ENCODE measurements around the gene PKD1L1.
A peak's percentile ranks its signal among the peaks of the same experiment; 100 is the strongest.

The PKD1L1 gene

DNA sequence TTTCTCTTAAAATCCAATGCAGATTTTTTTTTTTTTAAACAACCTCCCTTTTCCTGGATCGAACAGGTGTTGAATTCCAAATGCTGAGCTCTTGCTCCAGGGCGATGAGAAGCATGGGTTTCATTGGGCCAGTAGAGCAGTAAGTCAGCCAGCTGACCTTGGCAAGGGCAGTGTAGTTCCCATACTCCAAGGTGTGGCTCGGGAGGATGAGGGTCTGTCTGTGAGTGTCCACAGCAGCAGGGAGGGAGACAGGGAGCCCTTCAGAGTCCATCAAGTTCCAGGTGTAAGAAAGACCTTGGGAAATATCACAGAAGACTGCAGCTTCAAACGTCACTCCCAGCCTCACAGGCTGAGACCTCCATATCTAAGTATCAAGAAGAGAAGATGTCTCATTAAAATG lies 50.4 kb downstream of the PKD1L1 start:
- no peak for DNase-seq (ENCODE audit: low spot score)

- no peak for DNase-seq (ENCODE audit: low spot score)
Measured at GRCh38 chr7:47896809-47897423, 51.4 kb downstream of the PKD1L1 start.

DNA sequence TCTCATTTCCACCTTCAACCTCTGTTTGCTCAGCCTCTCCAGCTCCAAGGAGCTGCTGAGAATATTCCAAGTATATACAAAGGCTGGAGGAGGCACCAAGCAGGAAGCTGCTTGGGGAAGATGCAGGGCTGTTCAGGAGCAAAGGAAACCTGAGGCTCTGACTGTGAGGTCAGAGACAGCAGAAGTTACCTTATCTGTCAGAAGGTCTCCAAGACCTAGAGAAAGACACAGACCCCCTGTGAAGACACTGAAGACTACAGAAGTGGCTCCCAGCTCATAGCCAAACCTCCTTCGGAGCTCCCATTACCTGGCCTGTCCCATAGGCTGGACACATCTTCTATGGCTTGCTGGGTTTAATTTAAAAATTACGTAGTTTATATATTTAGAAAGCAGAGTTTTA lies 53.2 kb downstream of the PKD1L1 start:
- DNase-seq (ENCODE audit: low spot score) = no peak

DNA sequence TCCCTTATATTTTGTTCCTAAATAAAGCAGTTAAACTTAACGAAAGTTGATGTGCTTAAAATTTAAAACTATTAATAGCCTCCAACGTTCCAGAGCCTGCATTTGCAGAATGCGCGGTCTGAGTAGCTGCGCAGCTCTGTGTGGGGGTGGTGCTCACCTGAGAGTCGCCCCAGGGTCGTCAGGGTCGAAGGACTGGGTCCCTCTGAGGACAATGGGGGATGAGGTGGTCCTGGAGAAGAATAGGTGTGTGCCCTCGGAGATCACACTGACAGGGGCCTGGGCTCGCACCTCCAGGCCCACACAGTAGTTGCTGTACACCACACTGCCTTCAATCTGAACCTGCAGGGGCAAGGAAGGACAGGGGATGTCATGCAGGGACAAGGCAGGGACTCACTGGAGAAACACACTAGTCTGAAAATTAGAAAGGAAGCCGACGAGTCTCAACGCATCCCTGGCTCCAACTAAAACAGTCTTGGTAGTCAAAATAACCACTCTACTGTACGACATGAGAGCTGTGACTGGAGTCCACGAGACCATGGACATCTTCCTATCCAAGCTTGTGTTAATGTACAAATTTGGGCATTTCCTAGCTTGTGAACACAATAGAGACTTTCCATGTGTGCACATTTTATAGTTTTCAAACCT lies 54.4 kb downstream of the PKD1L1 start:
- no peak for DNase-seq (ENCODE audit: low spot score)

DNA sequence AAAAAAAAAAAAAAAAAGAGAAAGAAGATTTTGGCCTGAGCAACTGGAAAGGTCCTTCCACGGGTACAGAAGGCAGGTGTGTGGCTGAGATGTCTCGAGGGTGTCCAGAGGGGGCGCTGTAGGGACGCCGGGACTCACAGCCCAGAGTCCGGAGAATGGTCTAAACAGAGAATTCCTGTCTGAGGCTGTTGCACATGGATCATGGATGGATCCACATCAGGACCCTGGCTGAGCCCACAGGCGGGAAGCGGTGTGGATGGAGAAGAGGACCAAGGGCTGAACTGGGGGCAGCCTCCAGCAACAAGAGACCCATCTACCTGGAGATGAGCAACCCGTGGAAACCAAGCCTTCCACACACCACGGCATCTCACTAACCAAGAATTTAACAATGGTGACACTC lies 55.0 kb downstream of the PKD1L1 start:
- no peak for DNase-seq (ENCODE audit: low spot score)

DNA sequence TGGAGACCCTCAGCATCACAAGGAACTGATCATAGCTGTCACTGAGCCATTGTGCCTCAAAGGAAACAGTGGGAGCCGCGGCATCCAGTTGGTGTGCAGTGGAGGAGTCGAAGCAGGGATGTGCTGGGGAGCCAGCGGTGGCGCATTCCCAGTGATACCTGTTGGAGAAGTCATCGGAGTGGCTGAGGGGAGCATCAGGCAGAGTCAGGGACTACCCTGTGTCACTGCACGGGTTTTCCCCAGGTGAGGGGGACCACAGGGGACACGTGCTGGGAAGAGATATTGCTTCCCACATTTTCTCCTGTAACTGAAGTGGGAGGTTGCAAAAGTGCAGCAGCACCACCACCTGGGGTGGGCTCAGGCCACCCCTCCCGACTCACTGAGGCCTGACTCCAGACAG lies 57.7 kb downstream of the PKD1L1 start:
- no peak for DNase-seq (ENCODE audit: low spot score)

DNA sequence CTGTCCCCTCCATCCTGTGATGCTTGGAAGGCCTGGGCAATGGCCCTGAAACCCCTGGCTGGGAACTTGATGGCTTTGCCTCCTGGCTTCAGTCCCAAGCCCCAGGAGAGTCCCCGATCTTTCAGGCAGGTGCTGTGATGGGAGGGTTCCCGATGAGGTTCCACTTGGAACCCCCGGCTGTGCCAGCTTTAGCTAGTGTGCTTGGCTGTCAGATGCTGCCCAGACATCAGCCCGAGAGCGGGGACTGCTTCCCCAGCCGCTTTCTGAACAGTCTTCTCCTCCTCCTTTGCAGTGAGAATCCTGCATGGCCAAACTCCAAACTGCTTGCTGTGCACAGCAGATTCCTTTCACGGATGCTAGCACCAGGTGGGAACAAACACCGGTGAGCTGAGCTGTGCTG lies 58.1 kb downstream of the PKD1L1 start:
- DNase-seq (ENCODE audit: low spot score) = no peak

- no peak for DNase-seq (ENCODE audit: low spot score)
Measured at GRCh38 chr7:47889723-47890122, 58.5 kb downstream of the PKD1L1 start.

DNA sequence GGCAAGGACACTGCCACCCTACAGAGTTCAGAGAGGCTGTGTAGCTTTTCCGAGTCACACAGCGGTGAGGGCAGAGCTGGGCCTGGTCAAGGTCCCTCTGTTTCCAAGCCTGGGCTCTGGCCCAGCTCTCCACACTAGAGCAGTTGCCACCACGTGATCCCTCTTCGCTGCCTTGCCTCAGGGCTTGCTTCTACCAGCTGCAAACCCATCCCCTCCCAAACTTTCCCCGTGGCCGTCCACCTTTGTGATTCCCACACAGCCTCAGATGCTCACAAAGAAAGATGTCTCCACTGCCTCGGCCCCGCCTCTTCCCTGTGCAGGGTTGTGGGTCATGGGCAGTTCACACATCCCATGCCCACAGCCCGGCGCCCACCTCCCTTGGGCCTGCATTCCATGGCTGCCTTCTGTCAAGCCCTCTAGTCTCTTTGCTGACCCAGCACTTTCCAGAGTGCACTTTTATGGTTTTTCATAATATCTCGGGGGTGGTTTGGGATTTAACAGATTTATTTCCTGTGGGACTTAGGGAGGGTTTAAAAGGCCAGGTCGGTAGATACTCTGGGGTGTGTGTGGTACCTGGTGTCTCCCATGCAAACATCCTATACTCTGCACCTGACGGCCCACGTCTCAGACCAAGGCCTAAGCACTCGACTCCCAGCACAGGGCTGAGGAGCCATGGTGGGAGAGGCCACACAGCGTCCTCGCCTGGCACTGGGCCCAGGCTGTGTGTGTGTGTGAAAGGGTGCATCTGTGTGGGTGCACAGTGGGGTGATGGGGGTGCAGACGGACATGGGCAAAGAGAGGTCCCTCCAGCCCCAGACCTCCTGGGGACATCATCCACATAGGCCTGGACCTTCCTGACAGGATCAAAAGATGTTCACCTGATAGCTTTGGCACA lies 59.6 kb downstream of the PKD1L1 start:
- DNase-seq (ENCODE audit: low spot score) = no peak

- DNase-seq (ENCODE audit: low spot score) = peak; percentile 63
Measured at GRCh38 chr7:47887016-47887640, 61.1 kb downstream of the PKD1L1 start.

DNA sequence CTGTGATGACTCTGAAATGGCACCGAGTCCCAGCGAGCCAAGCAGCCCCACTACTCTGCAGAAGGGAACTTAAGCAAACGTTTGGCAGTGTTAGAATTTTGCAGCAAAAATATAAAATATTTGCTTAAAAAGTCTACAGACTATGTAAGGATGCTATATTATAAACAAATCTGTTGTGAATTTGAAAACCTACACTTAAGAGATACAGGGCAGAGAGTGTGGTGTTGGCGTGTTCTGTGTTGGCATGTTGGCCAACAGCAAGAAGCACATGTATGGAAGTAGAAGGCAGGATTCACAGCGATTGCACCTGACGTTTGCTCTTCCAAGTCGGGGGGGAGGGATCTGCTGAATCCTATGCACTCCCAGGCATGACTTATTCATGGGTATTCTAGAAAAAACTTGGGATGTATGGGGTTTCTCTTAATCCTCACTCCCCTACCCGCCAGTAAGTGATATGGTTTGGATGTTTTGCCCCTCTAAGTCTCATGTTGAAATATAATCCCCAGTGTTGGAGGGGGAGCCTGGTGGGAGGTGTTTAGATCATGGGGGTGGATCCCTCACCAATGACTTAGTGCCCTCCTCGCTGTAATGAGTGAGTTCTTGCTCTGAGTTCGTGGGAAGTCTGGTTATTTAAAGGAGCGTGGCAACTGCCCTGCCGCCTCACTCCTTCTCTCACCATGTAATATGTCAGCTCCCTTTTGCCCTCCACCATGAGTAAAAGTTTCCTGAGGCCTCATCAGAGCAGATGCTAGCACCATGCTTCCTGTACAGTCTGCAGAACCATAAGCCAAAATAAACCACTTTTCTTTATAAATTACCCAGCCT lies 62.1 kb downstream of the PKD1L1 start:
- DNase-seq (ENCODE audit: low spot score) = no peak

DNA sequence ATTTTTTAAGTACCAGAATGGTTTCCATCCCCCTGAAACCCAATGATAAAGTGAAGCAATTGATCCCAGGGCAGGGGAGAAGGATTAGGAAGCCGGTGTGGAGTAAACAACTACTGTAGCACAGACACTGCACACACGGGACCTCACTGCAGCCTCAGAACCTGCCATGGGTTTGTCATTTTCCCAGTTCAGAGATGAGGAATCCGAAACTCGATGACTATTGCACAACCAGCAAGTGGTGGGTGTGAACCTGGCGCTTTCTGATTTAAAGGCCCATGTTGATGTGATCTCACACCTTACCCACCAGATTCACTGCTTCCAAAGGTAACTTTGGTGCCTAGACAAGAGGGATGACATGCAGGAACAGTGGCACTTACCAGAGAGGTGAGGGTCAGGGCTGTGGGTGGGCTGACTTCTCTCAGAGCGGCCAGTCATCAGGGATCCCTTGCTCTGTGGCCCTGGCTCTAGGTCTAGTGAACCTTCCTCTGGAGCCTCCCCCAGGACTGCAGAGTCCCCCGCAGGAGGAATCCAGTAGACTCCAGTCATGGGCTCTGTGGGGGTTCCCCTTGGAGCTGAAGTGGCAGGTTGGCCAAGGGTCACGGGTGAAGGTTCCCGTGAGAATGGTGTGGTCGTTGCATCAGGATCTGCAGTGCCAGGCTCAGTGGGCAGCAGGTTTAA lies 62.8 kb downstream of the PKD1L1 start:
- no peak for DNase-seq (ENCODE audit: low spot score)

DNA sequence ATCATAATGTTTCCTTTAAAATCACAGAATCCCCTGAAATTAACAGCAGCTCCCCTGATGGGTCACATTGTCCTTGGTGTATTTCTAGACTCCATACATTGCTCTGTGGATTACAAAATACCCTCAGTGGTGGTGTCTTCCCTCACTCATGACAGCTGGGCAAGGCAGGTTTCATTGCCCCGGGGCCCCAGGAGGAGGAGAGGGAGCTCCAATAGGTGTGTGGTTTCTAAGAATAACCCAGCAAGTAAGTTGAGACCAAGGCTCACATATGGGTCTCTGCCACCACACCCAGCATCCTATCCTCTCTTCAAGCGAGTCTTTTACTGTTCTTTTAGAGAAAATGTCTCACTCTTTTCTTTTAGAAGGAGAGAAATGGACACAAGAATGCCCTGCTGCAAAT lies 63.6 kb downstream of the PKD1L1 start:
- no peak for DNase-seq (ENCODE audit: low spot score)

GRCh38 chr7:47882635-47883034 lies 65.6 kb downstream of the PKD1L1 start:
- DNase-seq (ENCODE audit: low spot score) = no peak

- no peak for DNase-seq (ENCODE audit: low spot score)
Measured at GRCh38 chr7:47881256-47881655, 67.0 kb downstream of the PKD1L1 start.

DNA sequence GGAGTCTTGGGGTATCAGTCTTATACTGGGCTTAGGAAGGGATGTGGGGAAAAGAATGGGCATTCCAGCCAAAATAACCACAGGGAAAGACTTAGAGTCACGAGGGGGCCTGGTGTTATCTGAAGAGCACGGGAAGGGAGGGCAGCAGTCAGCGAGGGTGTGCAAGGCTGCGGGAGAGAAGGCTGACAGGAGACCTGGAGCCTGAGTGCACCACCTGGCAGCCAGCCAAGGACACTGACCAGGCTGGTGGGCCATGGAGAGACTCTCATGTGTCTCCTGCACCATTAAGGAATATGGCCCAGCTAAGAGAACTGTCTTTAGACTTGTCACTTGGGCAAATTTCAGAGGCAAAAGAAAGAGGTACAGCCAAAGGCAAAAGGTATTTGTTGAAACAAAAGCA lies 69.6 kb downstream of the PKD1L1 start:
- DNase-seq (ENCODE audit: low spot score) = no peak

DNA sequence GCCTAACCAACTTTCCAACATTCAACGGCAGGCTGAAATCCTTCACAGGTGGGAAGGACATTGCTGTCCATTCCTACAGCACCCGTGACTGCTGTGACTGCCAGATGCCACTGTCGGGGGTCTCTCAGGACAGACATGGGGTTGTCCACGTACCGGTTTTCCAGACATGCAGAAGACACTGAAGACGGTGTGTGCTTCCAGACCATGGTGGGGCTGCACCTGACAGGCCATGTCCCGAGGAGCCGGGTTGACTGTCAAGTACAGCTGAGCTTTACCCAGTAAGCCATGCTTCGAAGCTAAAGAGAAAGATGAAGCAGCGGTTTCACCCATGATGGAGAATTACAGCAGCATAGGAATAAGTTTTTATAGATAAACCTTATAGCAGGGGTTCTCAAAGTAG lies 70.9 kb downstream of the PKD1L1 start:
- DNase-seq (ENCODE audit: low spot score) = no peak

DNA sequence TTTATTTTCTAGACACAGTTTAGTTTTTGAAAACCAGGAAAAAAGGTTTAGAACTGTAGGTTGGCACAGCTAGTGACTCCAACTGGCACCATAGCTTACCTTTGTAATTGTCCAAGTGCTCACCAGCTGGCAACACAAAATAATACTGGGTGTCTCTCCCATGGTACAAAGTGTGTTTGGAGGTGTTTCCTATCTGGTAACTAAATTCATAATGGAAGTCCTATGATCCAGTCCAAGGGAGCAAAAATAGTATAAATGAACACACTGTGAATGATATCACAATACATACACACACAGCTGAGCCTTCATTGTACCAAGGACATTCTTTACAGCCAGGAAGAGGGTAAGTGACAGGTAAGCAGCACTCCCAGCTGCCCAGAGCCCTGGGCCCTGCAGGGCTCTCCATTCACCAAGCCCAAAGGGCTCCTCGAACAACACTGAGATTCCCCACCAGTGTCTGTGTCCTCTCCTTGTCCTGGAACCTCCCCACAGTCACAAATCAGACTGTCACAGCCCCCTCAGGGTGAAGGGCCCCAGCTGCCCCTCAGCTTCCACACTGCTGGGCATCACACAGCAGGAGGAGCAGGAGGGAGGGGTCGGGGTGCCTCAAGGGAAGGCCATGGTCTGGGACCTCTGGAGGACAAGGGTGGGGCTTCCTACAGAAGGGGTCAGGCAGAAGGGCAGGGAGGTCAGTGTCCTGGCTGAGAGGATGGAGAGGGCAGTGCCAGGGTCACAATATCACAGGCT lies 72.1 kb downstream of the PKD1L1 start:
- DNase-seq (ENCODE audit: low spot score) = no peak

DNA sequence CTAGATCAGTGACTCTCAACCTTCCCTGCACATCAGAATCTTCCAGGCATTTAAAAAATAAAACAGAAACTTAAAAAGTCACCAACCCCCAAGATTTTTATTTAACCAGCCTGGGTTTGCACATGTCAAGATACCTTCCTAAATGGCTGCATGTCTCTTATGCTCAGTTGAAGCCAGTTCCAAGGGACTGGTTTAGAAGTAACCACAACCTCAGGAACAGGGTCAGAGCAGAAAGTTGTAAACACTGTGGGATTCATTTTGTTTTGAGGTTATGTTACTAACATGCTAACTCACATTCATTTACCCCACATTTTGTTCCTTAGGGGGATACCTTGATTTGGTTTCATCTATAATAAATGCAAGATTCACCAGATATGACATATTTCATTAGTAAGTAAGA lies 72.9 kb downstream of the PKD1L1 start:
- no peak for DNase-seq (ENCODE audit: low spot score)

DNA sequence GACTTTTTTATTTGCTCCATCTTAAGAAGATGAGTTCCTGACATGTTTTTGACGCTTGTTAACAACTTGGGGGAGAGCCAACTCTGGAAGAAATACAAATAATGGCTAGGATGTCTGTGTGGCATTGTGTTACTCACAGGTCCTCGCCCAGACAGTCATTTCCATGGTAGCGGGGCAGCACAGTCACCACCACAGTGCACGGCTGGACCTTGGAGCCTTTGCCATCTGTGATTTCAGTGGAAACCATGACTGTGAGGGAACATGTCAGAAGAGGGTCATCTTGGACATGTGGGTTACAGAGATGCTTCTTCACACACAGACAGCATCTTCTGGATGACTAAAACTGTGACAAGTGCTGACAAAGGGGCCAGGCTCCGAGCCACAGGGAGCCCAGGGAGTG lies 74.5 kb downstream of the PKD1L1 start:
- DNase-seq (ENCODE audit: low spot score) = no peak

- no peak for DNase-seq (ENCODE audit: low spot score)
Measured at GRCh38 chr7:47867286-47867685, 81.0 kb downstream of the PKD1L1 start.

Measured in COLO829 (cell line).